K562 (cell line): ENCODE data around the gene ANK2. TPM values are rescaled to one million over a fixed set of nuclear protein-coding genes. Genes with fewer than 3 reads are reported as not detected.

ENCODE experiments used
- ATAC-seq: fragments of 200-7000 bp; cut with Tn5 transposase; 3 replicates; pipeline ENCODE4 v1.9.1; 2020; ENCODE audit warnings: moderate library complexity
- BruUV-seq: library from RNA; stranded (reverse); fragments of 400-500 nt; replicated peaks from 2 replicates; lab custom pipeline; 2021; lab: Mats Ljungman, UMichigan
- CTCF ChIA-PET: fragments of 300-600 bp; formaldehyde crosslinking; extraction: SDS; loops from one replicate; lab custom pipeline; 2021; ENCODE audit warnings: low intra/inter-chr PET ratio; lab: Yijun Ruan, JAX
- POLR2A ChIA-PET: fragments of 300-600, 350-650 bp; sonication (Branson Sonifier 250); formaldehyde crosslinking; extraction: SDS; loops from one replicate; lab custom pipeline; 2021; ENCODE audit warnings: antibody characterized with exemption, inconsistent platforms; lab: Yijun Ruan, JAX
- DNase-seq, 4 experiments: peaks; one replicate each; pipeline versions ENCODE4 v3.0.0 to v3.0.0-alpha.2; 2011 to 2018; ENCODE audit warnings: low spot score in 3 of 4, mixed read lengths in 3 of 4; ENCODE audit errors: extremely low read depth in 1 of 4
- FAIRE-seq: peaks from 2 replicates; lab custom pipeline; 2011; peaks lifted over from hg19 to GRCh38; lab: Jason Lieb, UNC
- H2AFZ ChIP-seq: 2 replicates; pipeline ENCODE4 v1.6.0; 2011; ENCODE audit warnings: low read depth, low read length, control low read depth, inconsistent platforms
- H3K27ac ChIP-seq: fragments of 200-600 bp; 3 replicates; pipeline ENCODE4 v1.8.0; 2011; ENCODE audit warnings: low read depth, mild to moderate bottlenecking, control low read depth, inconsistent platforms, low read length, moderate library complexity, mixed read lengths; ENCODE audit errors: extremely low read depth
- H3K27me3 ChIP-seq, 2 experiments: fragments of 300-600 bp in 1 of 2; 2 replicates in 1 of 2; 3 replicates in 1 of 2; pipeline versions ENCODE4 v1.6.0 to v1.8.0; 2011; ENCODE audit warnings: inconsistent platforms in 2 of 2, low read length in 2 of 2, mild to moderate bottlenecking in 1 of 2, mixed read lengths in 1 of 2, moderate library complexity in 1 of 2; ENCODE audit not compliant: control insufficient read depth in 2 of 2, insufficient read depth in 2 of 2
- H3K36me3 ChIP-seq: fragments of 300-600 bp; 3 replicates; pipeline ENCODE4 v1.8.0; 2011; ENCODE audit warnings: mild to moderate bottlenecking, low read length, inconsistent platforms; ENCODE audit not compliant: control insufficient read depth, insufficient read depth
- H3K4me1 ChIP-seq, 2 experiments: fragments of 200-600 bp in 1 of 2; replicated peaks in 1 of 2; 2 replicates in 1 of 2; 3 replicates in 1 of 2; pipeline versions ENCODE4 v1.5.1 to v1.8.0; 2011; ENCODE audit warnings: inconsistent platforms in 2 of 2, low read length in 2 of 2, mild to moderate bottlenecking in 1 of 2, mixed read lengths in 1 of 2, moderate library complexity in 1 of 2; ENCODE audit not compliant: control insufficient read depth in 2 of 2, insufficient read depth in 2 of 2
- H3K4me2 ChIP-seq: 2 replicates; pipeline ENCODE4 v1.6.1; 2011; ENCODE audit warnings: low read length, control low read depth, inconsistent platforms, mixed read lengths; ENCODE audit not compliant: insufficient read depth
- H3K4me3 ChIP-seq: fragments of 200-600 bp; sonication (generic), shearing (Covaris generic); 2 replicates; pipeline ENCODE4 v1.5.1; 2016; ENCODE audit warnings: control low read depth, inconsistent platforms
- H3K79me2 ChIP-seq: fragments of 200-600 bp; 3 replicates; pipeline ENCODE4 v1.8.0; 2011; ENCODE audit warnings: low read length, inconsistent platforms; ENCODE audit not compliant: control insufficient read depth, insufficient read depth
- H3K9ac ChIP-seq, 2 experiments: 2 replicates each; pipeline versions ENCODE4 v1.6.0 to v1.6.1; 2011; ENCODE audit warnings: low read depth in 2 of 2, low read length in 2 of 2, control low read depth in 1 of 2, inconsistent platforms in 1 of 2, mild to moderate bottlenecking in 1 of 2, mixed read lengths in 1 of 2; ENCODE audit not compliant: insufficient read depth in 1 of 2
- H3K9me1 ChIP-seq: one replicate; pipeline ENCODE4 v1.6.0; 2011; ENCODE audit warnings: inconsistent platforms, mild to moderate bottlenecking, low read length, moderate library complexity; ENCODE audit not compliant: control insufficient read depth, insufficient read depth
- H3K9me3 ChIP-seq: replicated peaks from 2 replicates; pipeline ENCODE4 v1.5.1; 2011; ENCODE audit warnings: low read depth, low read length, inconsistent platforms; ENCODE audit not compliant: control insufficient read depth, insufficient read depth
- H4K20me1 ChIP-seq: replicated peaks from 2 replicates; pipeline ENCODE4 v1.6.1; 2011; ENCODE audit warnings: low read length, inconsistent platforms, mixed read lengths; ENCODE audit not compliant: control insufficient read depth, insufficient read depth
- AFF4 ChIP-seq: sonication (generic); formaldehyde crosslinking; IDR thresholded peaks from 2 replicates; pipeline ENCODE4 v1.8.0; 2023; ENCODE audit warnings: mild to moderate bottlenecking, missing genetic modification reagents
- CBX3 ChIP-seq, 2 experiments: IDR thresholded peaks; 1 replicate in 1 of 2; 2 replicates in 1 of 2; pipeline ENCODE4 v1.6.1; 2012; ENCODE audit warnings: inconsistent platforms in 2 of 2, low read length in 2 of 2, borderline replicate concordance in 1 of 2, control low read depth in 1 of 2
- EP300 ChIP-seq: IDR thresholded peaks from 2 replicates; pipeline ENCODE4 v1.6.1; 2012; ENCODE audit warnings: low read length, improper control_type of control experiment
- FIP1L1 ChIP-seq: fragments of 200-400 bp; formaldehyde crosslinking; IDR thresholded peaks from 2 replicates; pipeline ENCODE4 v1.6.1; 2018; ENCODE audit warnings: mild to moderate bottlenecking, low read depth, low read length; ENCODE audit not compliant: poor library complexity, severe bottlenecking
- FOXJ3 ChIP-seq: sonication (generic); formaldehyde crosslinking; IDR thresholded peaks from 2 replicates; pipeline ENCODE4 v1.4.0; 2020; ENCODE audit warnings: mild to moderate bottlenecking, missing genetic modification reagents
- KAT2B ChIP-seq: IDR thresholded peaks from one replicate; pipeline ENCODE4 v1.6.1; 2012; ENCODE audit warnings: low read depth, mild to moderate bottlenecking, control low read depth, inconsistent platforms, low read length, moderate library complexity
- KAT7 ChIP-seq: sonication (generic); formaldehyde crosslinking; IDR thresholded peaks from 2 replicates; pipeline ENCODE4 v1.8.0; 2022; ENCODE audit warnings: missing genetic modification reagents, mild to moderate bottlenecking, borderline replicate concordance
- L3MBTL2 ChIP-seq: fragments of 450-650 bp; IDR thresholded peaks from 2 replicates; pipeline ENCODE4 v1.6.1; 2016; ENCODE audit warnings: mild to moderate bottlenecking, moderate library complexity
- MTA2 ChIP-seq: fragments of 450-650 bp; IDR thresholded peaks from 2 replicates; pipeline ENCODE4 v1.6.1; 2016; ENCODE audit warnings: low read depth
- NCOA6 ChIP-seq: fragments of 450-650 bp; IDR thresholded peaks from 2 replicates; pipeline ENCODE4 v1.6.1; 2017; ENCODE audit warnings: mild to moderate bottlenecking
- PATZ1 ChIP-seq: fragments of 250-450 bp; sonication (Bioruptor Pico); IDR thresholded peaks from 2 replicates; pipeline ENCODE4 v1.5.0; 2020; ENCODE audit warnings: mild to moderate bottlenecking, borderline replicate concordance
- SIX5 ChIP-seq, 2 experiments: IDR thresholded peaks; 2 replicates each; pipeline ENCODE4 v1.6.1; 2011; ENCODE audit warnings: low read length in 2 of 2, borderline replicate concordance in 1 of 2, low read depth in 1 of 2, mild to moderate bottlenecking in 1 of 2, moderate library complexity in 1 of 2; ENCODE audit not compliant: insufficient read depth in 1 of 2
- SMARCC2 ChIP-seq: fragments of 450-650 bp; IDR thresholded peaks from 2 replicates; pipeline ENCODE4 v1.6.1; 2017; ENCODE audit warnings: antibody characterized with exemption, moderate library complexity, mild to moderate bottlenecking, low read depth
- SP2 ChIP-seq: IDR thresholded peaks from 2 replicates; pipeline ENCODE4 v1.6.1; 2011; ENCODE audit warnings: mild to moderate bottlenecking, low read depth, low read length, moderate library complexity; ENCODE audit not compliant: poor library complexity, severe bottlenecking; ENCODE audit errors: extremely low read depth
- TCF7 ChIP-seq: sonication (generic); IDR thresholded peaks from 2 replicates; pipeline ENCODE4 v1.6.1; 2016; ENCODE audit warnings: antibody characterized with exemption, borderline replicate concordance
- WHSC1 ChIP-seq: IDR thresholded peaks from one replicate; pipeline ENCODE4 v1.6.1; 2012; ENCODE audit warnings: low read length, control low read depth, inconsistent platforms
- ZNF134 ChIP-seq: fragments of 250-450 bp; sonication (Bioruptor Pico); conservative IDR thresholded peaks from 2 replicates; pipeline ENCODE4 v1.4.0; 2020
- ZNF347 ChIP-seq: fragments of 450-650 bp; formaldehyde crosslinking; IDR thresholded peaks from 2 replicates; pipeline ENCODE4 v1.4.0; 2020; ENCODE audit warnings: low read depth, mild to moderate bottlenecking, moderate library complexity
- WGBS: fragments of 100-300 bp; shearing (Covaris generic); methylation state at CpG from one replicate; pipeline ENCODE4 v1.1.6; 2016; ENCODE audit warnings: low coverage, mixed read lengths; ENCODE audit not compliant: insufficient coverage; ENCODE audit errors: missing lambda C conversion rate; 5-methylcytosine and 5-hydroxymethylcytosine counted together
- in situ Hi-C: fragments of 300-500 bp; cut with MboI; formaldehyde crosslinking; loops from 4 replicates; pipeline ENCODE4 v1.15.0; 2018; ENCODE audit warnings: inconsistent platforms, mixed read lengths
- intact Hi-C: fragments of 100-400 bp; cut with micrococcal nuclease; formaldehyde crosslinking; loops from 2 replicates; pipeline ENCODE4 v1.14.2; 2022
- polyA plus RNA-seq, 8 experiments: library from polyadenylated mRNA; depleted of rRNA in 4 of 8; stranded (reverse) in 5 of 8; unstranded in 3 of 8; fragments of >200 nt; fragmentation: Nextera tagmentation in 2 of 8; fragmentation: Illumina TruSeq in 1 of 8; extraction: Ambion mirVana in 2 of 8; extraction: Trizol in 1 of 8; gene quantifications; 2 replicates each; pipeline versions ENCODE4 v1.2.1 to v1.2.3, GENCODE V29; 2011 to 2014; ENCODE audit warnings: inconsistent platforms in 1 of 8, missing spikeins in 1 of 8
- total RNA-seq, 7 experiments: library from RNA; depleted of rRNA in 6 of 7; stranded (reverse); fragments of >200 nt in 6 of 7; fragmentation: Illumina TruSeq in 2 of 7; extraction: Trizol in 2 of 7; gene quantifications; 2 replicates each; pipeline versions ENCODE4 v1.2.1 to v1.2.3, GENCODE V29; 2011 to 2021; ENCODE audit warnings: low replicate concordance in 1 of 7

Gene ANK2
- total and polyA plus RNA-seq, 9 of the 15 experiments (the other 6 are each of a cell fraction or from before 2014, with no cell fraction given) = 0.07 to 0.24 TPM; not detected in 7

DNA sequence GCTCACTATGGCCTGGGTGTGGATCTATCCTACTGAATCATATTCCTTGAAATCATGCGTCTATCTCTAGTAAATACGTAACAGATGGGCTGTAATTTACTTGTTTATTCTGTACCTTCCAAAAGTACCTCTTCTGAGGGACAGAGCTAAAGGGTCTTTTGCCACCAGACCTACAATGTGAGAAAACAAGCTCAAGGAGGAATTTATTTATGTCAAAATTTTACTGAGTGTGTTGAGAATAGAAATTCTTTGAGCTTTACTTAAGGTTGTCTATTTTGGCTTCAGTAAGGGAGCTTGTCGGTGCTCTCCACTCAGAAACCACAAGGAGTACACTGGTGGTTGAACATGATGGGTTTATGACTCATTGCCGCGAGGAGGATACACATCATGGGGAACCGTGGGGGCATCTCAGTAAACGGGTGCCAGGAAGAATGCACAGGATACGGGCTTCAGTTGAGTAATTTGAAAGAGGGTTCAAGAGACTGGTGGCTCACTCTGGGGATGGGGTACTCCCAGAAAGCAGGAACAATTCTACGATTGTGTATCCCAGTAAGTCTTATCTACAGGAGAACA, 3.0 kb downstream of the ANK2 start:
- POLR2A ChIA-PET = no interaction called here
- intact Hi-C loops = no loop called here
- Histone ChIP-seq H3K36me3 (no peaks in the 10 kb centered on the region), H3K9ac (no peak overlapping the region), H3K4me1 (no peaks in the 10 kb centered on the region), H3K4me3 (no peak overlapping the region), H4K20me1 (no peaks in the 10 kb centered on the region), H3K27ac (no peak overlapping the region), H3K9me3 (no peaks in the 10 kb centered on the region), H3K27me3 (no peaks in the 10 kb centered on the region), H2AFZ (no peak overlapping the region), H3K9me1 (no peaks in the 10 kb centered on the region), H3K79me2 (no peaks in the 10 kb centered on the region), H3K4me2 (no peak overlapping the region)
- WGBS = 2% methylated on average over 9 of the region's 9 CpGs
- DNase-seq = peak in 1 of 4 experiments; percentile 1
- in situ Hi-C loops = no loop called here
- ATAC-seq = no peak
- BruUV-seq = no TSS peak
- TF ChIP-seq EP300 (no peak), PATZ1 (CRISPR knock-in tag) (no peak), CBX3 (IDR thresholded peaks at IDR 0.05; ENCODE audit: borderline replicate concordance in 1 of 2, low read length in 2 of 2) (no peak), ZNF134 (CRISPR knock-in tag) (no peak), FOXJ3 (CRISPR knock-in tag) (no peak), SMARCC2 (no peak), MTA2 (no peak), WHSC1 (no peak), FIP1L1 (no peak), TCF7 (no peak), AFF4 (CRISPR knock-in tag) (no peak), NCOA6 (no peak), ZNF347 (CRISPR knock-in tag) (no peak), L3MBTL2 (no peak), KAT2B (no peak), KAT7 (no peak), SIX5 (IDR thresholded peaks at IDR 0.05; ENCODE audit: borderline replicate concordance in 1 of 2, insufficient read depth in 1 of 2, low read depth in 1 of 2, low read length in 2 of 2) (no peak), SP2 (no peak)
- CTCF ChIA-PET = no interaction called here
- no peak for FAIRE-seq
